Measurements from ENCODE around the gene PIN4. TPM values are rescaled to one million over a fixed set of nuclear protein-coding genes. Genes with fewer than 3 reads are reported as not detected.
A peak's percentile ranks its signal among the peaks of the same experiment; 100 is the strongest.

PIN4 gene
- total and polyA plus RNA-seq, 2 experiments from 2014 or later: 21.6 to 63.7 TPM

DNA sequence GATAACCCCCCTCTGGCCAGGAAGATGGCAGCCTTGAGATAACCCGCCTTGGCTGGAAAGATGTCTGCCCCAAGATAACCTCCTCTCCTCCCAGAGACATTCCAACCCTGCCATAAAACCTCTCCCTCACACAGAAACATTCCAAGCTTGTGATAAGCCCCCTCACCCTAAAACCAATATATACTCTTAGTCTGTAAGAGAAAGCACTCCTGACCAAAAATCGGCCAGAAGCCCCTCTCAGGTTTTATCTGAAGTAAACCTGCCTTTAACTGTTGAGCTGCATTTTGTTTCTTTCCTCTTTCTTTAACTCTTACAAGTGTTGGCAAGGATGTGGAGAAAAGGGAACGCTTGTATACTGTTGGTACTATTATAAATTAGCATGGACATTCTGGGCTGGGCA, 48.7 kb downstream of the PIN4 start:
- Histone ChIP-seq H3K36me3 (no peaks in the 10 kb centered on the region), H3K9me3 (ENCODE audit: low read depth) (no peaks in the 10 kb centered on the region), H3K27ac (no peak overlapping the region), H3K27me3 (no peaks in the 10 kb centered on the region), H3K4me1 (ENCODE audit: low read depth) (no peaks in the 10 kb centered on the region), H3K4me3 (no peak overlapping the region)
- DNase-seq (ENCODE audit: low read depth in 1 of 2, low spot score in 1 of 2): no peak
- TF ChIP-seq, protein P1, sequence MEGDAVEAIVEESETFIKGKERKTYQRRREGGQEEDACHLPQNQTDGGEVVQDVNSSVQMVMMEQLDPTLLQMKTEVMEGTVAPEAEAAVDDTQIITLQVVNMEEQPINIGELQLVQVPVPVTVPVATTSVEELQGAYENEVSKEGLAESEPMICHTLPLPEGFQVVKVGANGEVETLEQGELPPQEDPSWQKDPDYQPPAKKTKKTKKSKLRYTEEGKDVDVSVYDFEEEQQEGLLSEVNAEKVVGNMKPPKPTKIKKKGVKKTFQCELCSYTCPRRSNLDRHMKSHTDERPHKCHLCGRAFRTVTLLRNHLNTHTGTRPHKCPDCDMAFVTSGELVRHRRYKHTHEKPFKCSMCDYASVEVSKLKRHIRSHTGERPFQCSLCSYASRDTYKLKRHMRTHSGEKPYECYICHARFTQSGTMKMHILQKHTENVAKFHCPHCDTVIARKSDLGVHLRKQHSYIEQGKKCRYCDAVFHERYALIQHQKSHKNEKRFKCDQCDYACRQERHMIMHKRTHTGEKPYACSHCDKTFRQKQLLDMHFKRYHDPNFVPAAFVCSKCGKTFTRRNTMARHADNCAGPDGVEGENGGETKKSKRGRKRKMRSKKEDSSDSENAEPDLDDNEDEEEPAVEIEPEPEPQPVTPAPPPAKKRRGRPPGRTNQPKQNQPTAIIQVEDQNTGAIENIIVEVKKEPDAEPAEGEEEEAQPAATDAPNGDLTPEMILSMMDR (IDR thresholded peaks at IDR 0.05; ENCODE audit: low read depth, low read length): no peak

DNA sequence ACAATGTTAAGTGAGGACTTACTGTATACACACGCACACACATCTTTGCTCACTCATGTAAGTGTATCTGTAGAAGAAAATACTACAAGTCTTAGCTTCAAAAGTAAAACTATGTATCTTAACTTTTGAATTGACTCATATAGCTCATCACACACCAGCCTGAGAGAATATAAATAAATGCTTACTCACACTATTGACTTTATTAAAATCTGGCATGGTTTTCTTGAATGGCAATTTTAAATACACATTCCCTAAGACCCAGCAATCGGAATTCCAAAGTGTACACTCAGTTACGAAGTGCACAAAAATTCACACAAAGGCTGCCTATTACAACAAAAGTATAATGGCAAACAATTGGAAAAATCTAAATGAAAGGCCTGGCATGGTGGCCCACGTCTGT, 55.3 kb downstream of the PIN4 start:
- H3K36me3 ChIP-seq: no peaks in the 10 kb centered on the region
- no peaks in the 10 kb centered on the region for H3K4me1 ChIP-seq (ENCODE audit: low read depth)
- no peaks in the 10 kb centered on the region for H3K27me3 ChIP-seq
- no peak overlapping the region for H3K4me3 ChIP-seq
- TF ChIP-seq, protein P1 (IDR thresholded peaks at IDR 0.05; ENCODE audit: low read depth, low read length): no peak
- no peak overlapping the region for H3K27ac ChIP-seq
- no peaks in the 10 kb centered on the region for H3K9me3 ChIP-seq (ENCODE audit: low read depth)
- DNase-seq (ENCODE audit: low read depth in 1 of 2, low spot score in 1 of 2): no peak

DNA sequence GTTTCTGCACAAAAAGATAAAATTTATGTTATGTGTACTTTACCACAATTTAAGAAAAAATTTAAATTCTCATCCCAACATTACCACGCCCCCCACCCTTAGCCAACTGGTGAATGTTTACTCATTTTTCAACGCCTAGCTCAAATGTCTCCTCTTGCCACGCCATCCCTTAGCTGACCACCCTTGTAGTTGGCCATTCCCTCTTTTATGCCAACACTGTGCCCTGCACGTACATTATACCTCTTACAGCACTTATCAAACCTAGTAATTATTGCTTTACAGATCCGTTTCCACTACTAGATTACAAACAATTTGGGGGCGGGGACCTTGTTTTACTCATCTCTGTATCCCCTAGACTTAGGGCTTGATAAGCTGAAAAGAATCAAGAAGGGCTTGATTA, 56.6 kb downstream of the PIN4 start:
- peak overlapping the region; percentile 26 for H3K4me3 ChIP-seq
- no peaks in the 10 kb centered on the region for H3K9me3 ChIP-seq (ENCODE audit: low read depth)
- no peak overlapping the region for H3K27ac ChIP-seq
- H3K4me1 ChIP-seq (ENCODE audit: low read depth): no peaks in the 10 kb centered on the region
- H3K36me3 ChIP-seq: no peaks in the 10 kb centered on the region
- TF ChIP-seq, protein P1 (IDR thresholded peaks at IDR 0.05; ENCODE audit: low read depth, low read length): no peak
- no peak for DNase-seq (ENCODE audit: low read depth in 1 of 2, low spot score in 1 of 2)
- no peaks in the 10 kb centered on the region for H3K27me3 ChIP-seq

DNA sequence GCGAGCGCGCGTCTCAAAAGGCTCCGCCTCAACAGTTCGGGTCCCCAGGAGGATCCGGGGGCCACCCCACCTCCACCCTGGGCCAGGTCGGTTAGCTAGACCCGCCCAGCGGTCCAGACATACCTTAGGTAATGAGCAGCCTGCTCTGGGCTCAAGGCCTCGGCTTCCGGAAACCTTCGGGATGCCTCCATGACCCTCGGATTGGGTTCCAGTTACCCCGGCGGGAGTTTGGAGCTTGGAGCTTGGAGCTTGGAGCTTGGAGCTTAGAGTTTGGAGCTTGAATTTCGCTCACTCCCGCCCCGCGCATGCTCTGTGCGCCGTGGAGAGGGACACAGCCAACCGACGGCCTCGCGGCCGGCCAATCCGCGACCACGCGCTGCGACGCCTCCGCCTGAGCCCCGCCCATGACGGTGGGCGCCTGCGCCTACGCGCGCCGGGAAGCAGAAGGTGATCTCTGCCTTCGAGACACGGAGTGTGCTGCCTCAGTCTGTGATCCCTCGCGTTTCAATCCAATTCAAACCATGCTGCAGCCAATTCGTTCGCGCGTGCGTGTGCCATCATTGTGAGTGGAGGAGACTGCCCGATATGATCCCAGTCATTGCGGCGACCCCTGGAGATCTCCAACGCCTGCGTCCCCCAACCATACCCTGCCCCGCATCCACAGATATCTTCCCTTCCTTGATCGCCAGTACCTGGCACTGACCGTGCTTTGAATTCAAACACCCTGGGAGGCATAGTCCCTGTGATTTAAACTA, 57.3 kb downstream of the PIN4 start, which contains the start of gene ERCC6L:
ERCC6L (minus strand) TSS at position 307 of the 755 bp plus-strand sequence; CDS start at position 191, 116 bp downstream.
- no peak within 1 kb of the TSS for H3K27ac ChIP-seq

DNA sequence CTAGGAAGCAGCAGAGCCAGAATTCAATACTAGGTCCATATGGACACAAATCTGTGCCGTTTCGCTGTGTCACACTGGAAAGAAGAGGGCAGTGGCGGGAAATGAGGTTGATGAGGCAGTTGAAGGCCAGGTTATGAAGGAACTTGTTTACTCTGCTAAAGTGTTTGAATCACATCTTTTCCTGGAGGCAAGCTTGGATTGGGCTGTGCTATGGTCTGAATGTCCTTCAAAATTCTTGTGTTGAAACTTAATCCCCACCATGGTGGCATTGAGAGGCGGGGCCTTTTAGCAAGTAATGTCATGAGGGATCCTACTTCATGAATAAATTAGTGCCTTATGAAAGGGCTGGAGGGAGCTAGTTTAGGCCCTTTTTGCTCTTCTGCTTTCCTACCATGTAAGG, 59.4 kb downstream of the PIN4 start:
- H3K9me3 ChIP-seq (ENCODE audit: low read depth): no peaks in the 10 kb centered on the region
- H3K4me1 ChIP-seq (ENCODE audit: low read depth): no peaks in the 10 kb centered on the region
- H3K36me3 ChIP-seq: no peaks in the 10 kb centered on the region
- no peaks in the 10 kb centered on the region for H3K27me3 ChIP-seq
- H3K4me3 ChIP-seq: no peak overlapping the region
- no peak overlapping the region for H3K27ac ChIP-seq
- TF ChIP-seq, protein P1 (IDR thresholded peaks at IDR 0.05; ENCODE audit: low read depth, low read length): no peak
- DNase-seq (ENCODE audit: low read depth in 1 of 2, low spot score in 1 of 2): no peak

More for the DNA sequence above, 57.3 kb downstream of the PIN4 start, which contains the start of gene ERCC6L:
- Histone ChIP-seq H3K36me3 (no peaks in the 10 kb centered on the region), H3K4me3 (peak within 1 kb of the TSS; percentile 26), H3K4me1 (ENCODE audit: low read depth) (no peaks in the 10 kb centered on the region), H3K27me3 (no peaks in the 10 kb centered on the region), H3K9me3 (ENCODE audit: low read depth) (no peaks in the 10 kb centered on the region)
- TF ChIP-seq, protein P1 (IDR thresholded peaks at IDR 0.05; ENCODE audit: low read depth, low read length): no peak
- DNase-seq (ENCODE audit: low read depth in 1 of 2, low spot score in 1 of 2): peak; percentile 85 to 90
